WTC11 (cell line): ENCODE data around the gene SERPING1. TPM values are rescaled to one million over a fixed set of nuclear protein-coding genes. Genes with fewer than 3 reads are reported as not detected.

ENCODE experiments used
- ATAC-seq: fragments of 200-7000 bp; cut with Tn5 transposase; 2 replicates; pipeline ENCODE4 v1.10.0; 2021; ENCODE audit warnings: mild to moderate bottlenecking, moderate library complexity
- CTCF ChIA-PET: fragments of 300-600 bp; sonication (Branson Sonifier 250); formaldehyde crosslinking; loops from one replicate; lab custom pipeline; 2021; ENCODE audit warnings: antibody characterized with exemption; lab: Charles Lee
- POLR2A ChIA-PET: fragments of 350-600 bp; sonication (Branson Sonifier 250); formaldehyde crosslinking; loops from one replicate; lab custom pipeline; 2021; ENCODE audit warnings: antibody characterized with exemption; lab: Charles Lee
- DNase-seq: peaks from one replicate; pipeline ENCODE4 v3.0.0; 2021; ENCODE audit warnings: low spot score
- H3K27ac Mint-ChIP-seq: 2 replicates; pipeline ENCODE4 v1.8.0; 2021; ENCODE audit warnings: mixed read lengths
- H3K27me3 Mint-ChIP-seq: 2 replicates; pipeline ENCODE4 v1.8.0; 2021; ENCODE audit warnings: low read depth, mild to moderate bottlenecking, moderate library complexity, mixed read lengths
- H3K36me3 Mint-ChIP-seq: 2 replicates; pipeline ENCODE4 v1.8.0; 2021; ENCODE audit warnings: mixed read lengths
- H3K4me1 Mint-ChIP-seq: 2 replicates; pipeline ENCODE4 v1.8.0; 2022; ENCODE audit warnings: mixed read lengths
- H3K4me3 Mint-ChIP-seq: 2 replicates; pipeline ENCODE4 v1.8.0; 2021; ENCODE audit warnings: mild to moderate bottlenecking, moderate library complexity, mixed read lengths
- H3K9me3 Mint-ChIP-seq: 2 replicates; pipeline ENCODE4 v1.8.0; 2021; ENCODE audit warnings: mixed read lengths
- CBFB ChIP-seq: sonication (generic); formaldehyde crosslinking; IDR thresholded peaks from 2 replicates; pipeline ENCODE4 v1.8.1; 2022; ENCODE audit warnings: mild to moderate bottlenecking, low read depth, missing genetic modification reagents
- FOXP4 ChIP-seq: sonication (generic); formaldehyde crosslinking; IDR thresholded peaks from 2 replicates; pipeline ENCODE4 v1.8.0; 2022; ENCODE audit warnings: mild to moderate bottlenecking, missing genetic modification reagents
- GTF2I ChIP-seq: fragments of 250-450 bp; sonication (Bioruptor Pico); conservative IDR thresholded peaks from 2 replicates; pipeline ENCODE4 v1.4.0; 2021; ENCODE audit warnings: mild to moderate bottlenecking
- HMGA2 ChIP-seq: fragments of 250-450 bp; sonication (Bioruptor Pico); IDR thresholded peaks from 2 replicates; pipeline ENCODE4 v1.4.0; 2021; ENCODE audit warnings: mild to moderate bottlenecking, moderate library complexity
- IRF1 ChIP-seq: sonication (generic); formaldehyde crosslinking; IDR thresholded peaks from 2 replicates; pipeline ENCODE4 v1.8.0; 2023; ENCODE audit warnings: missing genetic modification reagents
- MXD4 ChIP-seq: fragments of 250-450 bp; sonication (Bioruptor Pico); IDR thresholded peaks from 2 replicates; pipeline ENCODE4 v1.8.0; 2021; ENCODE audit warnings: mild to moderate bottlenecking, moderate library complexity, borderline replicate concordance
- NFE2L1 ChIP-seq: sonication (generic); formaldehyde crosslinking; IDR thresholded peaks from 2 replicates; pipeline ENCODE4 v1.8.1; 2023; ENCODE audit warnings: missing genetic modification reagents
- NR3C1 ChIP-seq: sonication (generic); formaldehyde crosslinking; conservative IDR thresholded peaks from 2 replicates; pipeline ENCODE4 v1.8.1; 2023; ENCODE audit warnings: low read depth, mild to moderate bottlenecking, missing genetic modification reagents
- PREB ChIP-seq: sonication (generic); formaldehyde crosslinking; IDR thresholded peaks from 2 replicates; pipeline ENCODE4 v1.8.1; 2022; ENCODE audit warnings: mild to moderate bottlenecking, missing genetic modification reagents, moderate library complexity, borderline replicate concordance
- RELA ChIP-seq: sonication (generic); formaldehyde crosslinking; IDR thresholded peaks from 2 replicates; pipeline ENCODE4 v1.8.1; 2022; ENCODE audit warnings: missing genetic modification reagents, mild to moderate bottlenecking, borderline replicate concordance
- RORB ChIP-seq: fragments of 250-450 bp; sonication (Bioruptor Pico); IDR thresholded peaks from 2 replicates; pipeline ENCODE4 v1.9.0; 2021; ENCODE audit warnings: mild to moderate bottlenecking
- SMAD3 ChIP-seq: sonication (generic); formaldehyde crosslinking; IDR thresholded peaks from 2 replicates; pipeline ENCODE4 v1.8.0; 2022; ENCODE audit warnings: missing genetic modification reagents, mild to moderate bottlenecking, borderline replicate concordance
- SOX15 ChIP-seq: fragments of 250-450 bp; sonication (Bioruptor Pico); IDR thresholded peaks from 2 replicates; pipeline ENCODE4 v1.9.0; 2021; ENCODE audit warnings: mild to moderate bottlenecking
- TCF7 ChIP-seq: sonication (generic); formaldehyde crosslinking; IDR thresholded peaks from 2 replicates; pipeline ENCODE4 v1.8.0; 2022; ENCODE audit warnings: mild to moderate bottlenecking, low read depth, missing genetic modification reagents, moderate library complexity
- ZNF138 ChIP-seq: sonication (generic); formaldehyde crosslinking; conservative IDR thresholded peaks from 2 replicates; pipeline ENCODE4 v1.8.1; 2022; ENCODE audit warnings: mild to moderate bottlenecking, moderate library complexity, missing genetic modification reagents
- ZNF263 ChIP-seq: sonication (generic); formaldehyde crosslinking; IDR thresholded peaks from 2 replicates; pipeline ENCODE4 v1.8.1; 2022; ENCODE audit warnings: low read depth, mild to moderate bottlenecking, moderate library complexity, missing genetic modification reagents
- ZNF416 ChIP-seq: fragments of 250-450 bp; sonication (Bioruptor Pico); IDR thresholded peaks from 2 replicates; pipeline ENCODE4 v1.9.0; 2021; ENCODE audit warnings: mild to moderate bottlenecking, inconsistent platforms
- ZNF512 ChIP-seq: sonication (generic); formaldehyde crosslinking; IDR thresholded peaks from 2 replicates; pipeline ENCODE4 v1.8.1; 2022; ENCODE audit warnings: missing genetic modification reagents, borderline replicate concordance
- total RNA-seq: library from RNA; stranded (reverse); gene quantifications from 3 replicates; pipeline ENCODE4 v1.2.3, GENCODE V29; 2021
- TF ChIP-seq, protein P1 (sequence below): sonication (generic); formaldehyde crosslinking; IDR thresholded peaks from 2 replicates; pipeline ENCODE4 v1.8.1; 2022; ENCODE audit warnings: mild to moderate bottlenecking, moderate library complexity, missing genetic modification reagents
- TF ChIP-seq, protein P2 (sequence below): sonication (generic); formaldehyde crosslinking; IDR thresholded peaks from 2 replicates; pipeline ENCODE4 v1.8.0; 2022; ENCODE audit warnings: mild to moderate bottlenecking, missing genetic modification reagents

The SERPING1 gene
- total RNA-seq, 1 experiment from 2014 or later: 49.1 TPM

DNA sequence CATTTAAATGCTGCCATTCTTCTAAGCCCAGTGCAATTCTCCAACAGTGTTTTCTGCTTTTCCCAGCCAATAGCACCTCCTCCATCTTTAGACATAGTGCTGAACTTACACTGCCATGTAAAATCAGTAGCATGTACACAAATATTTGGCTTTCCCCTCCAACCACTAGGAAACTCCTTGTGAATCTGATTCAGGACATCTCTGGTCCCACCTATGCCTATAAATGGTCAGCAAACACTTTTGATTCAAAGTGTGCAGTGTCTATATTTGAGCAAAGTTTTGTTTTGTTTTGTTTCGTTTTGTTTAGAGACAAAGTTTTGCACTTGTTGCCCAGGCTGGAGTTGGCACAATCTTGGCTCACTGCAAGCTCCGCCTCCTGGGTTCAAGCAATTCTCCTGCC is 27.4 kb downstream of the SERPING1 start:
- H3K4me1 Mint-ChIP-seq: peaks cover 4% of the 10 kb centered on the region; the same call in 1 of the 2 replicates
- POLR2A ChIA-PET: interaction anchor here (1.0 kb wide), 1 partner anchor 27 kb away, joined by 3 read pairs; no protein-coding TSS in a partner anchor
- H3K9me3 Mint-ChIP-seq: peaks cover 13% of the 10 kb centered on the region
- H3K27ac Mint-ChIP-seq: no peak overlapping the region
- no peak overlapping the region for H3K4me3 Mint-ChIP-seq
- peaks cover 12% of the 10 kb centered on the region for H3K36me3 Mint-ChIP-seq
- H3K27me3 Mint-ChIP-seq: peaks cover 5% of the 10 kb centered on the region; the same call in 1 of the 2 replicates
- no peak for TF ChIP-seq IRF1
- TF ChIP-seq HMGA2 (CRISPR knock-in tag): no peak
- no peak for TF ChIP-seq PREB (CRISPR knock-in tag)
- TF ChIP-seq TCF7 (CRISPR knock-in tag): no peak
- no peak for TF ChIP-seq SMAD3 (CRISPR knock-in tag)
- TF ChIP-seq ZNF263 (CRISPR knock-in tag): no peak
- no peak for TF ChIP-seq FOXP4 (CRISPR knock-in tag)
- no peak for TF ChIP-seq RELA (CRISPR knock-in tag)
- TF ChIP-seq, all 79 proteins: peak for 0
- CTCF ChIA-PET: interaction anchor here (0.8 to 1.3 kb wide), 2 partner anchors 15 to 20 kb away, joined by 3 read pairs; no protein-coding TSS in a partner anchor
- ATAC-seq (no peak), DNase-seq (no peak)

- peaks cover 1% of the 10 kb centered on the region; the same call in 1 of the 2 replicates for H3K36me3 Mint-ChIP-seq
- peaks cover 13% of the 10 kb centered on the region for H3K27me3 Mint-ChIP-seq
- peaks cover 4% of the 10 kb centered on the region; the same call in 1 of the 2 replicates for H3K4me1 Mint-ChIP-seq
- H3K4me3 Mint-ChIP-seq: no peak overlapping the region
- ATAC-seq (no peak), DNase-seq (no peak)
- TF ChIP-seq ZNF138 (CRISPR knock-in tag): no peak
- TF ChIP-seq, protein P1, sequence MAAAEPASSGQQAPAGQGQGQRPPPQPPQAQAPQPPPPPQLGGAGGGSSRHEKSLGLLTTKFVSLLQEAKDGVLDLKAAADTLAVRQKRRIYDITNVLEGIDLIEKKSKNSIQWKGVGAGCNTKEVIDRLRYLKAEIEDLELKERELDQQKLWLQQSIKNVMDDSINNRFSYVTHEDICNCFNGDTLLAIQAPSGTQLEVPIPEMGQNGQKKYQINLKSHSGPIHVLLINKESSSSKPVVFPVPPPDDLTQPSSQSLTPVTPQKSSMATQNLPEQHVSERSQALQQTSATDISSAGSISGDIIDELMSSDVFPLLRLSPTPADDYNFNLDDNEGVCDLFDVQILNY (CRISPR knock-in tag): no peak
- TF ChIP-seq HMGA2 (CRISPR knock-in tag): no peak
- TF ChIP-seq NFE2L1 (CRISPR knock-in tag): no peak
- TF ChIP-seq CBFB: no peak
- TF ChIP-seq GTF2I (CRISPR knock-in tag): no peak
- no peak for TF ChIP-seq NR3C1 (CRISPR knock-in tag)
- no peak for TF ChIP-seq RORB (CRISPR knock-in tag)
- TF ChIP-seq MXD4: no peak
- TF ChIP-seq SOX15: no peak
- TF ChIP-seq ZNF416: no peak
- TF ChIP-seq, protein P2, sequence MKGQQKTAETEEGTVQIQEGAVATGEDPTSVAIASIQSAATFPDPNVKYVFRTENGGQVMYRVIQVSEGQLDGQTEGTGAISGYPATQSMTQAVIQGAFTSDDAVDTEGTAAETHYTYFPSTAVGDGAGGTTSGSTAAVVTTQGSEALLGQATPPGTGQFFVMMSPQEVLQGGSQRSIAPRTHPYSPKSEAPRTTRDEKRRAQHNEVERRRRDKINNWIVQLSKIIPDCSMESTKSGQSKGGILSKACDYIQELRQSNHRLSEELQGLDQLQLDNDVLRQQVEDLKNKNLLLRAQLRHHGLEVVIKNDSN (CRISPR knock-in tag): no peak
- no peak for TF ChIP-seq ZNF512 (CRISPR knock-in tag)
- no peak overlapping the region for H3K27ac Mint-ChIP-seq
- ChIA-PET POLR2A (no interaction called here), CTCF (interaction anchor here (1.0 kb wide), 1 partner anchor 15 kb away, joined by 4 read pairs; no protein-coding TSS in a partner anchor)
- no peaks in the 10 kb centered on the region for H3K9me3 Mint-ChIP-seq
Measured at GRCh38 chr11:57626895-57627294, 29.4 kb downstream of the SERPING1 start.
